Measurements from ENCODE around the gene MBD6. TPM values are rescaled to one million over a fixed set of nuclear protein-coding genes. Genes with fewer than 3 reads are reported as not detected.
A peak's percentile ranks its signal among the peaks of the same experiment; 100 is the strongest.

Gene MBD6
- total RNA-seq, 1 donor, result 6.9 TPM

DNA sequence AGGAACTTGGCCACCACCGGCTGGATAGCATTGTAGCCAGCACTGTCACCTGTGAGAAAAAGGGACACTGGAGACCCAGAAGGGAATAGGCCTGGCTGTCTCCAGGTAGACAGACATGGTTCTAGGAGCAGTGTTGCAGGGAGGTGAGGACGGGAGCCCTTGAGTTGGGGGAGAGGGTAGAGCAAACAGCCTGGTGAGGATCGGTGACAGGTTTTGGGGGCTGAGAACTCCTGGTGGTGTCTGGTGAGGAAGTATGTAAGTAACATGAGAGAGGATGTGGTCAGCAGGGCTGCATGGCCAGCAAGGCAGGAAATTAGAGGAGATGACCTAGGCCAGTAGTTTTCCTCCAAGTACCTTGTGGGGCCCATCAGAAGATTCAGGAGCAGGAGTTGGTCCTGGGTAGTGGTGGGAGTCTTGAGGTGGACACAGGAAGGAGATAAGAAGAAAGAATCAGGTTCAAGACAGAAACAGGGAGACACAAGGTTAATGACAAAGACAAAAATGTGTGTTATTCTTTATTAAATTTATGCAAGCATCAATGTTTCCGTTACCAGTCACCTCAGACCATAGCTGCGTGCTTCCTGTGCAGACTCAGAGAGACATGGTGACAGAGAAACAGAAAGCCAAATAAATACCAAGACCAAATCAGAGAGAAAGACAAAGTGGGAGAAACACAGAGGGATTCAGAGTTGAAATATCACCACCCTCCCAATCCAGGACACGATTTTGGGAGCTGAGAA lies 43.1 kb upstream of the MBD6 start, which contains the start of gene ARHGAP9:
Gene ARHGAP9 (minus strand): TSS at position 491 of the 740 bp plus-strand sequence. CDS start 460 bp downstream, at position 31.
- no peak for DNase-seq (ENCODE audit: low read depth)
- TF ChIP-seq, protein P1, sequence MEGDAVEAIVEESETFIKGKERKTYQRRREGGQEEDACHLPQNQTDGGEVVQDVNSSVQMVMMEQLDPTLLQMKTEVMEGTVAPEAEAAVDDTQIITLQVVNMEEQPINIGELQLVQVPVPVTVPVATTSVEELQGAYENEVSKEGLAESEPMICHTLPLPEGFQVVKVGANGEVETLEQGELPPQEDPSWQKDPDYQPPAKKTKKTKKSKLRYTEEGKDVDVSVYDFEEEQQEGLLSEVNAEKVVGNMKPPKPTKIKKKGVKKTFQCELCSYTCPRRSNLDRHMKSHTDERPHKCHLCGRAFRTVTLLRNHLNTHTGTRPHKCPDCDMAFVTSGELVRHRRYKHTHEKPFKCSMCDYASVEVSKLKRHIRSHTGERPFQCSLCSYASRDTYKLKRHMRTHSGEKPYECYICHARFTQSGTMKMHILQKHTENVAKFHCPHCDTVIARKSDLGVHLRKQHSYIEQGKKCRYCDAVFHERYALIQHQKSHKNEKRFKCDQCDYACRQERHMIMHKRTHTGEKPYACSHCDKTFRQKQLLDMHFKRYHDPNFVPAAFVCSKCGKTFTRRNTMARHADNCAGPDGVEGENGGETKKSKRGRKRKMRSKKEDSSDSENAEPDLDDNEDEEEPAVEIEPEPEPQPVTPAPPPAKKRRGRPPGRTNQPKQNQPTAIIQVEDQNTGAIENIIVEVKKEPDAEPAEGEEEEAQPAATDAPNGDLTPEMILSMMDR (IDR thresholded peaks at IDR 0.05; ENCODE audit: insufficient read depth, low read depth, low read length), result no peak

DNA sequence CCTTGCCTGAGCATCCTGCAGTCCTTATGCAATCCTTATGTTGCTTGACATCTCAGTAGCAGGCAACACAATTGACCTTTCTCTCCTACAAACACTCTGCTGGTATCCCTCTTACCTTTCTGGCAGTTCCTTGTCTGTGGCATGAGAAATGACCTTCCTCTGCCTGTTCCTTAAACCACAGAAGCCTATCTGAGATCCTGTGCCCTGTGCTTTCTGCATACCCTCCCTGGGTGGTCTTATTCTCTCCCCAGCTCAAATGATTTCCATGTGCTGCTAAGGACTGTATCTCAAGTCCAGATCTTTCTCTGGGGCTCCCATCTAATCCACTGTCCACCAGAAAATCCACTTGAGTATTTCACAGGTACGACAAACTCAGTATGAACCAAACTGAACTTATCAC lies 41.0 kb upstream of the MBD6 start:
- TF ChIP-seq, protein P1 (IDR thresholded peaks at IDR 0.05; ENCODE audit: insufficient read depth, low read depth, low read length), result no peak
- no peak overlapping the region for H3K4me3 ChIP-seq (ENCODE audit: low read depth, low read length)
- no peak for DNase-seq (ENCODE audit: low read depth)

More for the DNA sequence above, 43.1 kb upstream of the MBD6 start, which contains the start of gene ARHGAP9:
- no peak within 1 kb of the TSS for H3K4me3 ChIP-seq (ENCODE audit: low read depth, low read length)

DNA sequence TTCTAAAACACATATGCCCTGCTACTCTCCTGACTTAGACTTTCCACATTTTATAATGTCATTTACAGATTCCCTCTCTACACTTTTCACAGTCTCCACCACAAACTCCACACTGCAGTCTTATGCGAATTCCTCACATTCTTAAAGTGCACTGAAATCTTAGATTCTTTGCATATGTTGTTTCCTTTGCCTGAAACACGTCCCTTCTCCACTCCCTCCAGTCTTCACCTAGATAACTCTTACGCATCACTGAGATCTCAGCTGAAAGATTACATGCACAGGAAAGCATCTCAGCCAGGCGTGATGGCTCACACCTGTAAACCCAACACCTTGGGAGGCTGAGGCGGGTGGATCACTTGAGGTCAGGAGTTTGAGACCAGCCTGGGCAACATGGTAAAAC lies 39.2 kb upstream of the MBD6 start:
- TF ChIP-seq, protein P1 (IDR thresholded peaks at IDR 0.05; ENCODE audit: insufficient read depth, low read depth, low read length), result no peak
- DNase-seq (ENCODE audit: low read depth), result peak; percentile 36

DNA sequence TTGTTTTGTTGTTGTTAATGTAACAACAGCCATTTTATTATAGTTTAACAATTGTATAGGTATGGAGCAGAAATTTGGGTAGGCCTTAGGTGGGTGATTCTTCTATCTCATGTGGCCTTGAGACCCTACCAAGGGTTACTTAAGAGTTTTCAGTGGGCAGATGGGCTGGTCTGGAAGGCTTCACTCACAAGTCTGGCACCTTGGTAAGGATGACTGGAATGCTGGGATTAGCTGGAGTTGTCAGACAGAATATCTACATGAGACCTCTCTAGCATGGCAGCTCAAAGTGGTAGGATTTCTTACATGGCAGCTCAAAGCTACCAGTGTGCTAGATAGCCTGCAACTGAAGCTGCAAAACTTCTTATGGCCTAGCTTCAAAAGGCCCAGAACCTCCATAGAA lies 36.9 kb upstream of the MBD6 start:
- TF ChIP-seq, protein P1 (IDR thresholded peaks at IDR 0.05; ENCODE audit: insufficient read depth, low read depth, low read length), result no peak
- no peak for DNase-seq (ENCODE audit: low read depth)
- H3K4me3 ChIP-seq (ENCODE audit: low read depth, low read length), result no peak overlapping the region

More for the DNA sequence above, 39.2 kb upstream of the MBD6 start:
- H3K4me3 ChIP-seq (ENCODE audit: low read depth, low read length), result no peak overlapping the region

DNA sequence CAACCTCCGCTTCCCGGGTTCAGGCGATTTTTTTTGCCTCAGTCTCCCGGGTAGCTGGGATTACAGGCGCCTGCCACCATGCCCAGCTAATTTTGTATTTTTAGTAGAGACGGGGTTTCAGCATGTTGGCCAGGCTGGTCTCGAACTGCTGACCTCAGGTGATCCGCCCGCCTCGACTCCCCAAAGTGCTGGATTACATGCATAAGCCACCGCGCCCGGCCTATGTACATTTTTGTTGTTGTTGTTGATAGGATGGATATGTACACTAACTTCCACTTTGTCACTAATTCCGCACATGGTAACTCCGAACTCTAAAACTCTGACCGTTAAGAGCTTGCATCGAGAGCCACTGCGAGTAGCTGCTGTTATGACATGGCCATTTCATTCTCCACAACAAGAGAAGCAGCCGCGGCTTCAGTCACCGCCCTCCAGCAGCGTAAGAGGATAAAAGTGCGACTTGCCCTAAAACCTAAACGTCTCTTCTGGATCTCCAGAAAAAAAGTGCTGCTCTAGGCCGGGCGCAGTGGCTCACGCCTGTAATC lies 35.5 kb upstream of the MBD6 start:
- TF ChIP-seq, protein P1 (IDR thresholded peaks at IDR 0.05; ENCODE audit: insufficient read depth, low read depth, low read length), result no peak
- no peak for DNase-seq (ENCODE audit: low read depth)
- peak overlapping the region; percentile 96 for H3K4me3 ChIP-seq (ENCODE audit: low read depth, low read length)

DNA sequence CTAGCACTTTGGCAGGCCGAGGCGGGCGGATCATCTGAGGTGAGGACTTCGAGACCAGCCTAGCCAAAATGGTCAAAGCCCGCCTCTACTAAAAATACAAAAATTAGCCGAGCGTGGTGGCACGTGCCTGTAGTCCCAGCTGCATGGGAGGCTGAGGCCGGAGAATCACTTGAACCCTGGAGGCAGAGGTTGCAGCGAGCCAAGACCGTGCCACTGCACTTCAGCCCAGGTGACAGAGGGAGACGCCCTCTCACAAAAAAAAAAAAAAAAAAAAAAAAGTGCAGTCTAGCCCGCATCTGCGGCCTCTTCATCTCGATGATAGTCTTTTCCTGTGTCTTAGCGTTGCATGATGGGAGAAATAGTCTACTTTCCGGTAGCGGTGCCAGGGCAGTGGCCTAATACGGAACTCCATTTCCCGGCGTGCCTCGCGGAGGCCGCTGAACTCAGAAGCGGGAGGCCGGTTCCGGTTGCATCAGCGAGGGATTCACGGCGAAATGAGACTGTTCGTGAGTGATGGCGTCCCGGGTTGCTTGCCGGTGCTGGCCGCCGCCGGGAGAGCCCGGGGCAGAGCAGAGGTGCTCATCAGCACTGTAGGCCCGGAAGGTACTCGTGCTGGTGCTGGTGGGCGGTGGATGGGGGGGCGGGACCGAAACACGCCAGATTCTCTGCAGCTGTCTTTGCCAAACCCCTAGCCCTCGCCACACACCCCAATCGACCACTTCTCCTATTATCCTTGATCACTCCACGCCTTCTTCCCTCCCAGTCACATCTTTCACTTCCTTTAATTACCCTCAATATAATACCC lies 34.8 kb upstream of the MBD6 start, which contains the start of gene MARS1:
Gene MARS1 (plus strand): TSS at position 472 of the 805 bp plus-strand sequence. CDS start 23 bp downstream, at position 495.
- DNase-seq (ENCODE audit: low read depth), result peak; percentile 97
- H3K4me3 ChIP-seq (ENCODE audit: low read depth, low read length), result peak within 1 kb of the TSS; percentile 96
- TF ChIP-seq, protein P1 (IDR thresholded peaks at IDR 0.05; ENCODE audit: insufficient read depth, low read depth, low read length), result no peak
